Kidney (tissue), 14 donors: ENCODE data around the gene ADIPOQ. TPM values are rescaled to one million over a fixed set of nuclear protein-coding genes. Genes with fewer than 3 reads are reported as not detected.
A peak's percentile ranks its signal among the peaks of the same experiment; 100 is the strongest.

Experiments
- DNase-seq, 5 donors: peaks; one replicate each; pipeline ENCODE4 v3.0.0-alpha.2; 2013 to 2020
- FAIRE-seq: peaks from 2 replicates; lab custom pipeline; 2012; peaks lifted over from hg19 to GRCh38; lab: Jason Lieb, UNC
- H3K27ac ChIP-seq, 2 donors: one replicate each; pipeline ENCODE4 v1.7.0; 2013; ENCODE audit warnings: low read depth in 2 of 2, low read length in 2 of 2, inconsistent platforms in 1 of 2
- H3K27me3 ChIP-seq: one replicate; pipeline ENCODE4 v1.7.1; 2013; ENCODE audit warnings: low read length, inconsistent platforms; ENCODE audit not compliant: control insufficient read depth, insufficient read depth
- H3K36me3 ChIP-seq, 3 donors: one replicate each; pipeline versions ENCODE4 v1.7.0 to v1.7.1; 2013; ENCODE audit warnings: low read length in 3 of 3, control low read depth in 1 of 3, inconsistent platforms in 1 of 3; ENCODE audit not compliant: insufficient read depth in 3 of 3, control insufficient read depth in 2 of 3
- H3K4me1 ChIP-seq, 3 donors: one replicate each; pipeline versions ENCODE4 v1.7.0 to v1.7.1; 2013; ENCODE audit warnings: low read length in 3 of 3, inconsistent platforms in 1 of 3, low read depth in 1 of 3; ENCODE audit not compliant: control insufficient read depth in 2 of 3, insufficient read depth in 2 of 3
- H3K4me3 ChIP-seq, 3 donors: one replicate each; pipeline versions ENCODE4 v1.7.0 to v1.8.1; 2013; ENCODE audit warnings: low read length in 3 of 3, control low read depth in 1 of 3, inconsistent platforms in 1 of 3
- H3K9ac ChIP-seq, 3 donors: one replicate each; pipeline versions ENCODE4 v1.7.0 to v1.7.1; 2013; ENCODE audit warnings: low read length in 3 of 3, control low read depth in 1 of 3, inconsistent platforms in 1 of 3
- H3K9me3 ChIP-seq, 3 donors: one replicate each; pipeline versions ENCODE4 v1.7.0 to v1.7.1; 2013; ENCODE audit warnings: low read length in 3 of 3, control low read depth in 1 of 3, inconsistent platforms in 1 of 3; ENCODE audit not compliant: control insufficient read depth in 2 of 3, insufficient read depth in 1 of 3
- CTCF ChIP-seq: IDR thresholded peaks from 3 replicates; pipeline ENCODE4 v1.5.1; 2012; ENCODE audit warnings: mild to moderate bottlenecking, moderate library complexity, borderline replicate concordance; ENCODE audit not compliant: insufficient read depth; ENCODE audit errors: extremely low read depth
- intact Hi-C: fragments of 100-400 bp; cut with DNase I; formaldehyde crosslinking; loops from one replicate; pipeline ENCODE4 v1.11.1; 2022
- polyA plus RNA-seq: library from polyadenylated mRNA; stranded (reverse); fragments of 350-450 nt; fragmentation: Illumina TruSeq; extraction: RNeasy Lipid Tissue Mini Kit (QIAGEN cat#74804); gene quantifications from one replicate; pipeline ENCODE4 v1.2.3, GENCODE V29; 2014; ENCODE audit warnings: low read depth, low replicate concordance; ENCODE audit not compliant: insufficient read depth
- total RNA-seq: library from RNA; stranded (reverse); fragmentation: NEBNext Ultra II Directional; extraction: Animal tissue kit (Norgen Biotek cat#: 25700); gene quantifications from one replicate; pipeline ENCODE4 v1.2.1, GENCODE V29; 2021
- donor health status: control.
- donor health status: control.
- donor health status: control.
- donor health status: control.
- donor health status: control.
- donor health status: DM: yes; HTN: yes; CAD: no.
- donor health status: Normal renal cell carcinoma (clear cell type).

The ADIPOQ gene
- total and polyA plus RNA-seq, 2 donors from 2014 or later, result not detected

GRCh38 chr3:186825872-186826409 is 16.6 kb upstream of the ADIPOQ start:
- DNase-seq, result peak in 1 of 5 donors; percentile 49
- Histone ChIP-seq H3K36me3 (no peaks in the 10 kb centered on the region), H3K4me1 (peaks cover 0 to 5% (median 0%) of the 10 kb centered on the region in 3 donors), H3K9me3 (no peaks in the 10 kb centered on the region), H3K27ac (no peak overlapping the region), H3K9ac (no peak overlapping the region), H3K4me3 (no peak overlapping the region), H3K27me3 (peaks cover 40% of the 10 kb centered on the region)
- FAIRE-seq, result no peak
- TF ChIP-seq CTCF, result no peak
- intact Hi-C loops, result no loop called here

GRCh38 chr3:186826410-186826975 is 16.0 kb upstream of the ADIPOQ start:
- FAIRE-seq, result no peak
- peak in 1 of 5 donors; percentile 18 for DNase-seq
- Histone ChIP-seq H3K9me3 (no peaks in the 10 kb centered on the region), H3K36me3 (no peaks in the 10 kb centered on the region), H3K27me3 (peaks cover 40% of the 10 kb centered on the region), H3K4me1 (peaks cover 0 to 5% (median 0%) of the 10 kb centered on the region in 3 donors), H3K4me3 (peak overlapping the region in 1 of 3 donors; percentile 62), H3K27ac (no peak overlapping the region), H3K9ac (peak overlapping the region in 2 of 3 donors; percentile 26 to 29)
- no peak for TF ChIP-seq CTCF
- intact Hi-C loops, result no loop called here

- H3K9ac ChIP-seq, result peak overlapping the region in 2 of 3 donors; percentile 55
- peak overlapping the region in 2 of 3 donors; percentile 29 to 62 for H3K4me3 ChIP-seq
- peaks cover 44% of the 10 kb centered on the region for H3K27me3 ChIP-seq
- no peaks in the 10 kb centered on the region for H3K9me3 ChIP-seq
- intact Hi-C loops, result no loop called here
- FAIRE-seq (no peak), DNase-seq (peak; percentile 85 to 95 (median 93))
- H3K36me3 ChIP-seq, result no peaks in the 10 kb centered on the region
- H3K4me1 ChIP-seq, result peaks cover 0 to 5% (median 0%) of the 10 kb centered on the region in 3 donors
- no peak for TF ChIP-seq CTCF
- H3K27ac ChIP-seq, result no peak overlapping the region
Measured at GRCh38 chr3:186826976-186827857, 15.3 kb upstream of the ADIPOQ start.
